GM21723 (cell line): ENCODE results near the gene BABAM2.
"Not testable (repeated sequence)": the region's sequence is repeated elsewhere in the genome, so short reads cannot be mapped to it uniquely, and the experiment has no call there.

Experiments
- ATAC-seq: cut with Tn5 transposase; IDR thresholded peaks from one replicate; pipeline ENCODE4 v1.9.1; 2021; ENCODE audit warnings: mild to moderate bottlenecking, moderate library complexity; ENCODE audit not compliant: unreplicated experiment

Gene BABAM2

DNA sequence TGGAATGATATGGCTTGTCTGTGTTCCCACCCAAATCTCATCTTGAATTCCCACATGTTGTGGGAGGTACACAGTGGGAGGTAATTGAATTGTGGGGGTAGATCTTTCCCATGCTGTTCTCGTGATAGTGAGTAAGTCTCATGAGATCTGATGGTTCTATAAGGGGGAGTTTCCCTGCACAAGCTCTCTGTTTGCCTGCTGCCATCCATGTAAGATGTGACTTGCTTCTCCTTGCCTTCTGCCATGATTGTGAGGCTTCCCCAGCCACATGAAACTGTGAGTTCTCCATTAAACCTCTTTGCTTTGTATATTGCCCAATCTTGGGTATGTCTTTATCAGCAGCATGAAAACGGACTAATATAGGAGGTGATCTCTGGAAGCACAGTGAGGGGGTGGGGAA is 78.4 kb downstream of the BABAM2 start:
- ATAC-seq = not testable (repeated sequence)

DNA sequence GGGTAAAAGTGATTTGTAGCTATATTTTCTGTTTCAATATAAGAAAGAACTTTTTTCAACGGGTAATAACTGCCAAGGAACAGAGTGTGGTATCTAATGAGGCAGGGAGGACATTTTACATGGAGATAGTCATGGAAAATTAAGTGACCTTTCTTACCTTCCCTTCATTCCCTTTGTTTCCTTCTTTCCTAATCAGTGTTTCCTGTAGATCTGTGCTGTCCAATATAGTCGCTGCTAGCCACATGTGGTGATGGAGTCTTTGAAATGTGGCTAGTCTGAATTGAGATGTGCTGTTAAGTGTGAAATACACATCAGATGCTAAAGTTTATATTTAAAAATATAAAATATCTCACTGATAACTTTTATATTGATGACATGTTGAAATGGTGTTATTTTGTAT is 81.8 kb downstream of the BABAM2 start:
- no peak for ATAC-seq

DNA sequence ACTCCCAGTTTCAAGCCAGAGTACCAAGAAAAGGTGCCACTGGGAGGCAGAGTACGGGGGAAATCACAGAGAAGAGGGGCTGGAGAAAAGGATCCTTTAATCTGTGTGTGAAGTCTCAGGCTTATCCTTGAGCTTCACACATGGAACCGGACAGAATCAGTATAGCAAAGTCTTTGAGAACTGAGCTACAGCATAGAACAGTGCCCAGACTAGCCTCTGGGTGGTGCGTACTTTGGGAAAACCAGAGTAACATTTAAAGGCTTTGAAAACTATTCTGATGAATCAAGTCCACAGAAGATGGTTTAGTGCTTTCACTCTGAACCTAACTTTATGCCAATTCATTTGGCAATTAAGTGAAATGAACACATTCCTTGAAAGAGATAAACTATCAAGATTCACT is 83.1 kb downstream of the BABAM2 start:
- ATAC-seq = no peak

DNA sequence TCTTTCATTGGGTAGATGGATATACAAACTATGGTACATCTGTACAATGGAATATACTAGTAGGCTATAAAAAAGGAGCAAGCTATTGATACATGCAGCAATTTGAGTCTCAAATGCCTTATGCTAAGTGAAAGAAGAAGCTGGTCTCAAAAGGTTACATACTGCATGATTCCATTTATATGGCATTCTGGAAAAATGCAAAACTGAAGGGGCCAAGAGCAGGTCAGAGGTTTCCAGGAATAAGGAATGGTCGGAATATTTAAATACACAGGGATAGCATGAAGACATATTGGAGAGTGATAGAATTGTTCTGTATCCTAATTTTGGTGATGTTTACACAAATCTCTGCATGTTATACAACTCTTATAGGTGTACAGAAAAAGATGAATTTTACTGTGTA is 85.8 kb downstream of the BABAM2 start:
- ATAC-seq = no peak

DNA sequence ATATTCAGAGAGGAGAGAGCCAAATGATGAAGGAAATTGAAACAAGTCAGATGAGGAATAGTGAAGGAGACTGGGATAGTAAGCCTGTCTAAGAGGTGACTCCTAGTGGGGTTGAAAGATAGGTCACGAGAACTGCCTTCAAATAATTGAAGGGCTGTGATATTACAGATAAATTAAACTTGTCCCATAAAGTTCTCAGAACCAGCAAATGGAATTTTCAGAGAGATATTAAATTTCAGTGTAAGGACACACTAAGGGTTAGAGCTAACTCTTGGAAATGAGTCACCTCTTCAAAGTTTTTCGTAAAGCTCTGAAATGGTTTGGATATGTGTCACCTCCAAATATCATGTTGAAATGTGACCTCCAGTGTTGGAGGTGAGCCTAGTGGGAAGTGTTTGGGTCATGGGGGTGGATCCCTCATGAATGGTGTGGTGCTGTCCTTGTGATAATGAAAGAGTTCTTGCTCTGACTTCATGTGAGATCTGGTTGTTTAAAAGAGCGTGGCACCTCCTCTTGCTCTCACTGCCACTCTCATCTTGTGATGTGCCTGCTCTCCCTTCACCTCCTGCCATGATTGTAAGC is 87.3 kb downstream of the BABAM2 start:
- ATAC-seq = no peak

DNA sequence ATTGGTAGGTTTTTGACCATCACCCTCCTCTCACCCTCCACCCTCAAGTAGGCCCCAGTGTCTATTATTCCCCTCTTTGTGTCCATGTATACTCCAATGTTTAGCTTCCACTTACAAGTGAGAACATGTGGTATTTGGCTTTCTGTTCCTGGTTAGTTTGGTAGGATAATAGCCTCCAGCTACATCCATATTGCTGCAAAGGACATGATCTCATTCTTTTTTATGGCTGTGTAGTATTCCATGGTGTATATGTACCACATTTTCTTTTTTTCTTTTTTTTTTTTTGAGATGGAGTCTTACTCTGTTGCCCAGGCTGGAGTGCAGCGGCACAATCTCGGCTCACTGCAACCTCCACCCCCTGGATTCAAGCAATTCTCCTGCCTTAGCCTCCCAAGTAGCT is 88.2 kb downstream of the BABAM2 start:
- not testable (repeated sequence) for ATAC-seq

DNA sequence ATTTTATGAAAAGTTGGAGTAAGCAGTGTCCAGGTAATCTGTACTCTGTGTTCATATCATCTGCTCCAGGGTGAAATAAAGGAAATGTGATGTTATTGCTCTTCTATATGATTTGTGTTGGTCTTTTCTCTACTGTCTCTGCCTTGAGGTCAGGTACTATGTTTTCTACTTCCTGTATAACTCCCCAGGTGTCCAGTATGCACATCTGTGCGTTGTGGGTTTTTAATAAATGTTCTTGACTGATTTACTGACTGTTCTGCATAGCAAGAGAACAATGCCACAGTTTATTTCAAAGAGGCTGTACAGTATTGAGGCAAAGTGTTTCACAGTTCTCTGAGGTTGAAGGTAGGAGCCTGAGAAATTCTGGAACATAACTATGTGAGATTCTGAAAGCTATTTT is 89.7 kb downstream of the BABAM2 start:
- no peak for ATAC-seq

DNA sequence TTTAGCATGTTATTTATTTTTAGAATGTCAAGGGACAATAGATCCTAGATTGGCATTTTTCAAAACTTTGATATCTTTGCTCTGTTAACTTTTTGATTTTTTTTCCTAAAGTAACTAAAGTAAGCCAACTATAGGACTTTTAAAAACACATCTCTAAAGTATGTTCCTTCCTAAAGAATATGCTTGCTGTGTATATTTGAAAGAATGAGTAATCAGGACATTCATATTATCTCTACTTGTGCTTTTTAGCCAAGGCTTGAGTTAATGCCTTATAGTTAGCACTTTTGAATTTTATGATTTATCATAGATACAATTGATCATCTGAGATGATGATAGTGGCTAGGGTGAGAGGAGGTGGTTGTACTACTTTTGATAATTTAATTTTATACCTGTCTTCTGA is 93.6 kb downstream of the BABAM2 start:
- ATAC-seq = no peak

DNA sequence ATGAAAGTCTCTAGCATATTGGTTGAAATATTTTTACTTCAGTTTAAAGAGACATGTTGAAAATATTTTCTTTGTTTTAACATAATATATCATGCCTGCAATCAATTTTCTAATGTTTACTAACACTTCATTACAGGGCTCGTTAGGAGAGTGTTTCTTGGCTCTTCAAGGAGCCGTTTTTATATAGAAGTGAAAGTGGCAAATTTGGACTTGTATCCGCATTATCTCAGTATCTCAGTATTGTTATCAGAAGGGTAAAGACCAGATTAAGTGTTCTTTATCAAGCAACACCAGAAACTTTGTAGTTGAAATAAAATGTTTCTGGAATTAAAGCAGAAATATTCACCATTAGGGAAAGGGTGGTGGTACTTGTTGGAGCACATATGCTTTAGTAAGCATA is 97.8 kb downstream of the BABAM2 start:
- no peak for ATAC-seq

DNA sequence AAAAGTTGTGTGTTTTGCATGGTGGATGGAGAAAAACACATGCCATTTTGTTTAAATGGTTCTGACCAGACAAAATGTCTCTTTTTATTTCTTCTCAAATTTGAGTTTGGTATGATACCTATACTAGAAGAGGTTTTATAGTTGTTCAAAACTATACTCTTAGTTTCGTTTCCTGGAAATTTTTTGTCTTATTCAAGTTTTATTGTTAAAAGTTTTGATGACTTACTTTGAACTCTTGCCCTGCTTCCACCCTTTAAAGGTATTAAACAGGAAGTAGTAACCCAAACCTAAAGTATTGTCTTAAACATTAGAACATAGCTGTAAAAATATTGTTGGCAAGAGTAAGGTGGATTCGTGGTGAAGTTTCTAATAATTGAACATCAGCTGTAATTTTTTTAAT is 98.2 kb downstream of the BABAM2 start:
- ATAC-seq = no peak

DNA sequence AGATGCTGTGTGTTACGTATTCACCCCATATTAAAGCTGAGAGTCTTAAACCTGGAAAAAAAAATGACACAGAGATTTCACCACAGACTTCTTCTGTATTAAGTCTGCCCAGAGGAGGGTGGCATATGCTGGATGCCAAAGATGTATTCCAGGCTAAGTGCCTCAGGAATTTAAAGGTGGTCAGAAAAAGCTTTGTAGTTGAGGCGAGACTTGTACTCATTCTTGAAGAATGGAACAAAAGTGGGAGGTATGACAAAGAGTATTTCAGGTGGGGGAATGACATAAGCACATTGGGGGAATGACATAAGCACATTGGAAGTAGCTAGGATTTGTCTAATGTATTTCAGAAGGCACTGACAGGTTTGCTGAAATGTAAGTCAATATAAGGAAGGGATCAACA is 98.6 kb downstream of the BABAM2 start:
- ATAC-seq = no peak

DNA sequence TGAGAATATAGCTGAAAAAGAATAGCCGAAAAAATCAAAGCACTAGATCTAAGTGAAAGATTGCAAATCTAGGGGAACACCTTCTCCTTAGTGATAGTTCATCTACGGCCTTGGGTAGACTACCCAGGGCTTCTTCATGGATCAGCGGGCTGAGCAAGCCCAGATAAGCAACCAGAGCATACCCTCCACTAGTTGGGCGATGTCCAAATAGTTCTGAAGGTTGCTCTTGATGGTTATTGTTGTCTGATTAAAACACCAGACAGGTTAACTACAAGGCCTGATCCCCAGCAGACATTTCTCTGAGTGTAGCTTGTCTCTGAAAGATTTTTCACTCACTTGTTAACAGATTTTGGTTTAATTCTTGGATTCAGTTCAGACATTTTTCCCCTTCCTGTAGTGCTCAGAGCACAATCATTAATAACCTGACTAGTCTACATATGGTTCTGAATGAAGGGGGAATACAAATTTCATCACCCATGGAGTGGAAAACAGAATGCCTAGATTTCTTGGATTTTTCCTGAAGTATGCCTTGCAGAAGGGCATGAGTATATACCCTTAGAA is 99.6 kb downstream of the BABAM2 start:
- no peak for ATAC-seq

DNA sequence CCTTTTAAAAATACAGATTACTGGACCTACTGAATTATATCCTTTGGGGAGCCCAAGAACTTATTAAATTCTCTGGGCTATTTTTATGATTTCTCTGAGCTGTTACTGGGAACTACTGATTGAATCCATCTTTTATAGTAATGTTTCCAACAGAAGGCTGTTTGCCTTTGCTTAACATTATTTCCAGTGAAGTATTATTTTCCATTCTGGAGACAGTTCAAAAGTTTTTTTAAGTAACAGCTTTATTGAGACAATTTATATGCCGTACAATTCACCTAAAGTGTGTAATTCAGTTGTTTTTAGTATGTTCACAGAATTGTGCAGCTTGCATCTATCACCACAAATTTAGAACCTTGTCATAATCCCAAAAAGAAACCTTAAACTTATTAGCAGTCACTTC is 100.6 kb downstream of the BABAM2 start:
- ATAC-seq = no peak

DNA sequence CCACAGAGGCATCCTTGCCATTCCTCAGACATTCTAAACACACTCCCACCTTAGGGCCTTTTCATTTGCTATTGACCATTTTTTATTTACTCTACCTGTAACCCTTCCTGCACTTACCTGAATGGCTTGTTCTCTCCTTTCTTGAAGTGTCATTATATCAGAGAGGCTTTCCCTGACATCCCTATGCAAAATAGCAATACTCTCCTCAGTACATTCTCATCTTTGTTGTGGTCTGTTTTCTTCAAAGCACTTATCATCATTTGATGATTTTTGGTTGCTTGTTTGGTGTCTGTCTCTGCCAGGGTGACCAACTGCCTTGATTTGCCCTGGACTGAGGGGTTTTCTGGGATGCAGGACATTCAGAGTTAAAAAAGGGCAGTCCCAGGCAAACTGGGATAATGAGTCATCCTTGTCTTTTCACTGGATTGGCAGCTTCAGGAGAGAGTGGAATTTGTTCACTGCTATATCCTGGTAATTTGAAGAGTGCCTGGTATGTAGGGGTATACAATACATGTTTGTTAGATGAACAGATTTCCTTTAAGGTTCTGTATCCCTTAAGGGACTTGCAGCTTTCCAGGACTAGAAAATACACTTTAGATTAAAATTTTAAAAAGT is 102.4 kb downstream of the BABAM2 start:
- no peak for ATAC-seq

DNA sequence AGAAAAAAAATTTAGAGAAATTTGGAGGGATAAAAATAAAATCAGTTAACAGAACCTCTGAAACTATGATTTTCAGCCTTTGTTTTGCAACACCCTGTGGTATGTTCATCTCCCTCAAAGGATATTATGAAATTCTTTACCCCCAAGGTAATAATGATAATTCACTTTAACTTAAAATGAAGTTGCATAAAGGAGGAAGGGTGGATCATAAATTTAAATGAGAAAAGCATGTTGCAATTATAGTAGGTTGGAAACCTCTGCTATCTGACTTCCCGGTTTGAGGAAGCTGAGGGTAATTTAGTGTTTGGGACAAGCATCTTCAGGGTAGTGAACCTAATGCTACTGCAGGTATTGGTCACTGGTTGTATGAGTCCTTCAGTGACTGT is 102.9 kb downstream of the BABAM2 start:
- ATAC-seq = no peak

DNA sequence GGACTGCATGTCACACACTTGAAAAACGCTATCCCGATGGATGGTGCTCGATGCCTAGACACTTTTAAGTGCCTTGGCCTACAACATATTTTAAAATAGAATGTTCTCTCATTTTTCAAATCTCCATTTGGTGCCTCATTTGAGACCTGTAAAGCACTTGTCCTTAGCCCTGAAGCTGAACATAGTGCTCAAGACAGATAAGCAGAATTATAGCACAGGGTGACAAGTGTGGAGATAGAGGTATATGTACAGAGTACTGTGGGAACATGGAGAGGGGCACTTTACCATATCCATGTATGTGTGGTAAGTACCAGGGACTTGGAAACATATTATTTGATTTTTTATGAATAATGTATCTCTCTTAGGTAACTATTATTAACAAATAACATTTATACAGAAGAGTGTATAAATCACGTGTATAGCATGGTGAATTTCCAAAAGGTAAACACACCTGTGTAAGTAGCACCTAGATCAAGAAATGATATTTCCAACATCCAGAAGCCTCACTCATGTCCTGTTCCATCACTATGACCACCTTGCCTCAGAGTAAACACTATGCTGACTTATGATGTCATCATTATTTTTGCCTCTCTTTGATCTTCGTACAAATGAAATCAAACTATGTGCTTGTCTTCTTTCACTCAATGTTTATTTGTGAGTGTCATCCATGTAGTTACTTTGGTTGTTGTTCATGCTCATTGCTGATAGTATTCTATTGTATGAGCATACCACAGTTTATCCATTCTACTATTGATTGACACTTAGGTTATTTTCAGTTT is 103.6 kb downstream of the BABAM2 start:
- no peak for ATAC-seq

DNA sequence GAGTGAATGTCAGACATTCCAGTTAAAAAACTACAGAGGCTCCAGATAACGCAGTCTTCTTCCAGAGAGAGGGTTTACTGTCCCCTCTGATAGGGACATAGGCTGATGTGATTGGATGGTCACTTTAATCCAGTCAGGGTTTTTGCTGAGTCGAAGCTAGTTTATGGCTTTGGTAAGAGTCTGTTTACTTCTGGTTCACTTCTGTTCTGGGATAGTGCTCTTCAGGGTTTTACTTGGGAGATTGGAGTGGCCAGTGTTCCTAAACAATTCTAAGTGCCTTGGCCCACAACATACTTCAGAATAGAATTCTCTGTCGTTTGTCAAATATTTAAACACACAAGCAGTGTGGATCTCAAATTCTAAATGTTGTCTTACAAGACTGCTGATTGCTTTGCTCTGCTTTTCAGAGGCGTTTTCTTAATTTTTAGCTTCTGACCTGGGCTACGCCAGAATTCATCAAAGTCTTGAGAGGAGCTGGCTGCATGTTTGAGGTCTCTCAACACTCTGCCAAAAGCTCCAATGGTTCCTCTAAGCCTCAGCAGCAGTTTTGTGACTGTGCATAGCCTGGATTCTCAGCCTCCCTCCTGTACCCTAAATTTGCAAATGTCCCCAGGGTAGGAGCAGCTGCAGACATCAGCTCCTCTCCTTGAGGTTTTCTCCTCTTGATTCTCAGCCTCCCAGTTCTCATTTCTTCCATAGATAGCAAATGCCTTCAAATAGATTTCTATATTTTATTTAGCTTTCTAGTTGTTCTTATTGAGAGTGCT is 105.8 kb downstream of the BABAM2 start:
- no peak for ATAC-seq

DNA sequence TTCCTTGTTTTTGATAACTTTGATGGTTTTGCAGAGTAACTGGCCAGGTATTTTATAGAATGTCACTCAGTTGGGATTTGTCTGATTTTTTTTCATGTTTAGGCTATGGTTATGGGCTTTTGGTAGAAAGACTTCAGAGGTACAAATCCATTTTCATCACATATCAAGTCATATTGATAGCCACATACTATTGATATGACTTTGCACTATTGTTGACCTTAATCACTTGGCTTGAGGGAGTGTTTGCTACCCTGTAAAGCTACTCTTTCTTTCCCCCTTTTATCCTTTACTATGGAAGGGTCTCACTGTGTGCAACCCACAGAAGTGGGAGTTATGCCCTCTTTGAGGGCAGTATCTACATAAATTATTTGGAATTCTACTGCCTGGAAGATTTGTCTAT is 109.8 kb downstream of the BABAM2 start:
- no peak for ATAC-seq

DNA sequence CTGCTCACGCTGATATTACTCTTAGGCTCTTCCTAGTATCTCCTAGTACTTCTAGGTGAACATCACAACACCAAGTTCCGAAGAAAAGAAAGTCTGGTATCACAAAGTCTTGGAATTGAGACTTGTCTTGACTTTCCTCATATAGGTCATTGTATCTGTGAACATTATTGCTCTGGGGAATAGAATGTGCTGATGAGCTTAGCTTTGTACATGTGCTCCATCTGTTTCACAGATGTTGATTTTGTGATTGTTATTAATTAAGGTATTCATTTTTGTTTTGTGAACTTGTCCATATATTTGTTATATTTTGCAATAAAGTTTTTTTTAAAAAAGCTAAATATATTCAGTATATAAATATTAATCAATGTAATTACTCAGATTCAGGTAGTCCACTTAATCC is 111.7 kb downstream of the BABAM2 start:
- no peak for ATAC-seq

DNA sequence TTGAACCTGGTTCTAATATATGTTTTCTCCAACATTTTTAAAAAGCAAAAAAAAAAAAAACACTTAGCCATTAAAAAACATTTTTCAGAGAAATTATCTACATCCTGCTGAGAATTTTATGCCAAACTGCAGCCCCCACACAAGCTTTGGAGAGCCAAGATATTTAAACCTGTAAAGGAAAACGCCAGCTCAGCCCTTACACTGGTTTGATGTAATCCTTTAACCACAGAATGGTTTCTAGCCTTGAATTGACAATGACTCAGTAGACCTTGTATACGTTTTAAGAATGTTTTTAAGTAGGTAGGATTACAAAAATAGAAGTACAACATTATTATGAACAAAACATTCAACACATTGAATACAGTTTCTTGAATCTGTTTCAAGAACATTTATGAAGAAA is 113.6 kb downstream of the BABAM2 start:
- no peak for ATAC-seq

DNA sequence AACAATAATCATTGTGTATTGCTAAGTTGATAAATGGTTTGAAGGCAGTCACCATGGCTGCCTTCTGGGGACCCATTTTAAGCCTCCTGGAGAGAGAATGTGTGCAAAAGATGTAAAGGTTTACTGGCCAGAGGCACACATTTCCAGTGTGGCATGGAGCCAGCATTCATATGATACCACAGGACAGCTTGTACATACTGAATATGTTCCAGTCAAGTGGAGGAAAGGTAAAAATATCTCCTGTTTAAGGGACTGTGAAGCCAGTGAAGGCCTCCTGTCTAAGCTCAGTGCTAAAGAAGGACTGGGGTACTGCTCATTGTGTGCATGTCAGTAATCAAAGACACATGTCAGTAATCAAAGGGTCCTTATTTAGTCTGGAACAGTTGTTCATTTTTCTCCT is 119.2 kb downstream of the BABAM2 start:
- ATAC-seq = no peak
